ENCODE results near the gene OMP. TPM values are rescaled to one million over a fixed set of nuclear protein-coding genes. Genes with fewer than 3 reads are reported as not detected.

Gene OMP
- total and polyA plus RNA-seq, 9 donors, result 0.55 to 1.8 (median 1.6) TPM; not detected in 4

DNA sequence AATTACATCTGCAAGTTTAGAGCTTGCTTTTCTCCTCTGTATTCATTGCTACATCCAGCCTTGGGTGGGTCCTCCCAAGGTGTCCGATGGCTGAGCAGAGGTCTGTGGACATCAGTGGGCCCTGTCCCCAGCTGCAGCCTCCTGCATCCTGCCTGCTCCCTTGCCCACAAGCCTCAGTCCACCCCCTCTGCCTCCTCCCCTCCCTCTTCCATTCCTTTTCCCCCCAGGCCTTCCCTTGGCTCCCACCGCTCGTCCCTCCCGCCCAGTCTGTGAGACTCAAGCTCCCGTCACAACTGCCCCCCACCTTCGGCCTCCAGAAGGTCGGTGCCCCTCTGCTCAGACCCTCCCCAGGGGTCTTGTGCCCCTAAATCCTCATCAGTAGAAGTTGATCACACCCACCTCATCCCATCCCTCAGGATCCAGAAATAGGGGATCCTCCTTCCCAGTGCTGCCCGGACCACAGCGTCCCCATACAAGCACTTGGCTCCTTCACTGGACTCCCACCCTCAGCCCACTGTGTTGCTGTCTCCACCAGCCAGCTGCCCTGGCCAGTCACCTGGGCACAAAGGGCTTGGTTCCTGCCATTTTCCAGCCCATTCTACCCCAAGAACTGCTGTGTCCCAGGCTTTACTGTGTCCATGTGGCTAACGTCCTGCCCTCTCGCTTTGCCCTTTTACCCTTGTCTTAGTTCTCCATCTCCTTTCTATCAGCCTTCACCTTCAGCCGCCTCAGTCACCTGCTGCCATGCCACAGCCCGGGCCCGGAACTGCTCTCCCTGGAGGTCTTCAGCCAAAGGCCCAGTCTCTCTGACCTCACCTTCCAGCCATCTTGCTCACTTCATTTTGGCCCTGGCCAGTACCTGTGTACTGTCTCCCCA lies 2.2 kb upstream of the OMP start:
- peak in 2 of 5 donors; percentile 15 to 26 for DNase-seq
- H3K36me3 ChIP-seq, result no peaks in the 10 kb centered on the region
- TF ChIP-seq POLR2A (IDR thresholded peaks at IDR 0.05) (no peak), EP300 (IDR thresholded peaks at IDR 0.05) (no peak), CTCF (IDR thresholded peaks at IDR 0.05) (no peak)
- no peaks in the 10 kb centered on the region for H3K27me3 ChIP-seq
- H3K9me3 ChIP-seq, result no peaks in the 10 kb centered on the region
- intact Hi-C loops (cut with DNase I), result no loop called here
- H3K4me3 ChIP-seq, result no peak overlapping the region
- H3K4me1 ChIP-seq (ENCODE audit: insufficient read depth), result no peaks in the 10 kb centered on the region
- no peak overlapping the region for H3K27ac ChIP-seq
- 96% methylated on average over 14 of the region's 14 CpGs for WGBS, 3 donors

- no peaks in the 10 kb centered on the region for H3K36me3 ChIP-seq
- H3K4me3 ChIP-seq, result no peak overlapping the region
- H3K9me3 ChIP-seq, result no peaks in the 10 kb centered on the region
- H3K4me1 ChIP-seq (ENCODE audit: insufficient read depth), result no peaks in the 10 kb centered on the region
- H3K27me3 ChIP-seq, result no peaks in the 10 kb centered on the region
- TF ChIP-seq POLR2A (IDR thresholded peaks at IDR 0.05) (no peak), CTCF (IDR thresholded peaks at IDR 0.05) (no peak), EP300 (IDR thresholded peaks at IDR 0.05) (no peak)
- intact Hi-C loops (cut with DNase I), result no loop called here
- peak in 1 of 5 donors; percentile 4 for DNase-seq
- WGBS, 3 donors, result 89 to 94% (median 91%) methylated on average over 5 of the region's 5 CpGs
- H3K27ac ChIP-seq, result no peak overlapping the region
Observed at GRCh38 chr11:77101043-77101537, 1.6 kb upstream of the OMP start.

DNA sequence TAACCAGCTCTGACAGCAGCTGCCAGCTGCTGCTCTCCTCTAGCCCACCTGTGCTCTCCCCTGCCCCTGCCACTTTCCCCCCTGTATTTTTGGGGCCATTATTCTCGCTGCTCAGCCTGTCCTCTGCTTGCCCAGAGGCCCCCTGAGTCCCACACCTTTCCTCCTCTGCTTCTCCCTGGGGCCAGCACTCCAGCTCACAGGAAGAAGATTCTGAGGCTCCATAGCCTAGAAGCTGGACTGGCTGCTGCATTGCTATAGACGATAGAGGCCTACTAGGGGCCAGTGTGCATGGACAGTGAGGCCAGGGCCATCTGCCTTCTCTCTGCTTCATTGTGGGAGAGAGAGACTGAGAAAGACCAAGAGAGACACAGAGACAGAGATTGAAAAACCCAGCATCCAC lies 679 bp downstream of the OMP start:
- TF ChIP-seq POLR2A (IDR thresholded peaks at IDR 0.05), result no peak
- no peak for TF ChIP-seq EP300 (IDR thresholded peaks at IDR 0.05)
- no peak for TF ChIP-seq CTCF (IDR thresholded peaks at IDR 0.05)

GRCh38 chr11:77104727-77105126 lies 2.1 kb downstream of the OMP start:
- Histone ChIP-seq H3K4me1 (ENCODE audit: insufficient read depth) (peaks cover 17% of the 10 kb centered on the region), H3K27ac (no peak overlapping the region), H3K27me3 (no peaks in the 10 kb centered on the region), H3K36me3 (no peaks in the 10 kb centered on the region), H3K4me3 (no peak overlapping the region), H3K9me3 (no peaks in the 10 kb centered on the region)
- 37 to 52% (median 51%) methylated on average over 8 of the region's 8 CpGs for WGBS, 3 donors
- intact Hi-C loops (cut with DNase I), result no loop called here
- DNase-seq, result no peak
- TF ChIP-seq EP300 (IDR thresholded peaks at IDR 0.05) (no peak), POLR2A (IDR thresholded peaks at IDR 0.05) (no peak), CTCF (IDR thresholded peaks at IDR 0.05) (no peak)

More for the DNA sequence above, 679 bp downstream of the OMP start:
- intact Hi-C loops (cut with DNase I), result no loop called here
- Histone ChIP-seq H3K4me1 (ENCODE audit: insufficient read depth) (peaks cover 13% of the 10 kb centered on the region), H3K27ac (no peak overlapping the region), H3K9me3 (no peaks in the 10 kb centered on the region), H3K36me3 (no peaks in the 10 kb centered on the region), H3K27me3 (no peaks in the 10 kb centered on the region), H3K4me3 (no peak overlapping the region)
- 50 to 79% (median 52%) methylated on average over 2 of the region's 2 CpGs for WGBS, 3 donors
- DNase-seq, result no peak
